Renal cortical epithelial cell (primary cell): Measurements from ENCODE around the gene MEOX2. TPM values are rescaled to one million over a fixed set of nuclear protein-coding genes. Genes with fewer than 3 reads are reported as not detected.

Experiments
- DNase-seq: peaks from one replicate; pipeline ENCODE4 v3.0.0-alpha.2; 2011; ENCODE audit warnings: low read depth
- total RNA-seq: library from RNA; depleted of rRNA; stranded (reverse); fragments of >200 nt; gene quantifications from 2 replicates; pipeline ENCODE4 v1.2.3, GENCODE V29; 2014

The MEOX2 gene
- total RNA-seq, 1 donor from 2014 or later = 0.05 TPM

DNA sequence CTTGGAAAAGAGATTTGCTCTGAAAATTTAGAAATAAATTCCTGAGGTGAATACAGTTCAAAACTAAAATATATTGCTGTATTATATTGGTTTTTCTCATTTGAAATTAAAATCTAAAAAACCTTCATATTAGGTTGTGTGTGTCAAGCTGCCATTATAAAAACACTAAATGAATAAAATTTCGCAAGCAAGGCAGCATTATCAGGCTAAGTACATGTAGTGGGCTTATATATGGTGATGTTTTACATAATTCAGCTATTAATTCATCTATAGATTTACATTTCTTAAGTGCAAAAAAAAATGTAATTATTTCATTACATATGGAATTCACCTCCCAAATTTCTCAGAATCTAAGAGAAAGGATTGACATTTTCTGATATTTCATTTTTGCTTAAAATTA, 5.3 kb downstream of the MEOX2 start:
- DNase-seq = no peak

DNA sequence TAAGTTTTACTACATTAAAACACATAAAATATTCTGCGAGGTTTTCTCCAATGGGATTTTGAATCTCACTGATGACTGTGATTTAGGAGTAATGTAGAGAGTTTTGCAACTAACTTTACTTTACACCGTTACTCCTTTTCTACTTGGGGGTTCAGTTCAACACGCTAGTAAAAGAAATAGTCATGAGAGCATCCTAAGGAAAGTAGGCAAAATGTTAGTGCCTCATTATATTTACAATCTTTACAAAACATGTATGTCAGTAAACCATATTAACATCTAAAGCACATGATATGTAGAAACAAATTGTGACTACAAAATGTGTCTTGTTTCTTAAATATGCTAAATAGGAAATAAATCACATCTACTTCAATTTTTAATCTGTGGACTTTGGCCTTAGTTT, 6.0 kb downstream of the MEOX2 start:
- no peak for DNase-seq

DNA sequence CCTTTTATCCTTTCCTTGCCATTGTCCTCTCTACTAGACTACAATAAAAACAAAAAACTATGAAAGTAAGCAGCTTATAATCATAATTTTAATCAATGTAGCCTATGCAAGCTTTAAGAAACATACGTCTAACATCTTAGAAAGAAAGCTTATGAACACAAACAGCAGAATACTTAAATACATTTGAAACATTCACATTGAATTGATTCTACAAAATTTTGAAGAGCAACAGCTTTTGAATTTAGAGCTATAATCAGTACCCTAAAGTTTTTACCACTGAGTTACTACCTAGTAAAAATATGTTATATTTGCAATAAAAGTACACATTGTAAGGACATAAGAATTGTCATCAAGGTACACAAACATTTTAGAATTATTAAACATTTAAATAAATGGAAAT, 7.2 kb downstream of the MEOX2 start:
- no peak for DNase-seq

DNA sequence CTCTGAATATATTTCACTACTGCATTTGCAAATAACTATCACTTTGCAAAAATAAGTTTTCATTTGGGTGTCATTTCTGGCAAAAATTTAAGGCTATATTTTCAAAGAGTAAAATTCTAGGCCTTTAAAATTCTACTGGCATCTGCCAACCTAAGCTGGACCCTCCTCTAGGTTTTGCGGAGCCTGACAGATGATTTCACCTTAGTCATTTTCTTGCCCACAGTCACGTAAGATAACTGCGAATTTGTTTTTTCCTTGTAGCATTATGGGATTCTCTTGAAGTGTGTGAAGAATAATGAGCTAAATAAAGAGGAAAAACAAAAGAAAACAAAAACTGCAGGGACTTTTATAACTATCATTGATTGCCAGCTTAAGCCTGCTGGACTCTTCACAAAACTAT, 7.8 kb downstream of the MEOX2 start:
- DNase-seq = no peak

DNA sequence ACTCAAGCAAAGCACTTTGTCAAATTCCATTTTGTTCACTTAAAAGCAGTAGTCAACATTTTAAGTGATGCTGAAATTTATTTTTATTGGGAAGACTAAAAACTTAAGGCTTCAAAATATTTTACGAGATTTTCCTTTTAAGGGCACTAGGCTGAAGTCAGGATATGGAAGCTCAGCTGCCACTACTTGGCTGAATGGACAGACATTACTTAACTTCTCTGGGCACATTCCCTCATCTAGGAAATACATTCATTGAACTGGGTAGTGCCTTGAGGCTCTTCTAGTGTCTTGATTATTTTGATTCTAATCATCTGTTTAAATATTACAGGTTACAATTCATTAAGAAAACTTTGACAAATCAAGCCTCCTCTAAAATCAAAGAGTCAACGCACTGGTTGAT, 11.1 kb downstream of the MEOX2 start:
- DNase-seq = no peak

DNA sequence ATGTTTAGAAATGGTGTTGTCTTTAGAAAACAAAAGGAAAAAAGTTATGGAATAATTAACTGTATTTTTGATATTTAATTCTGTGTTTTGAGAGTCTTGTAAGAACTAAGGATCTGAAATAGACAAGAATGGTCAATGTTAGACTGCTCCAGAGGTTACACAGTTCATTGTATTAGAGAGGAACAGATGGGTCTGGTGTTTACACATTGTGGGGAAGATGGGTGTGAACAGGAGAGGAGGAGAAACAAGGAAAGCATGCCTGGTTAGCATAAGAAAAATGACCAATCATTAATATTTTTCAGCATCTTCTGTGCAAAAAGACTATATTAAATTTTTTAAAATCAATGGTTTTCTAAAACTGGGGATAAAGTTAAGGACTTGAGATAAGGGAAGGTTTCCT, 11.9 kb downstream of the MEOX2 start:
- no peak for DNase-seq

DNA sequence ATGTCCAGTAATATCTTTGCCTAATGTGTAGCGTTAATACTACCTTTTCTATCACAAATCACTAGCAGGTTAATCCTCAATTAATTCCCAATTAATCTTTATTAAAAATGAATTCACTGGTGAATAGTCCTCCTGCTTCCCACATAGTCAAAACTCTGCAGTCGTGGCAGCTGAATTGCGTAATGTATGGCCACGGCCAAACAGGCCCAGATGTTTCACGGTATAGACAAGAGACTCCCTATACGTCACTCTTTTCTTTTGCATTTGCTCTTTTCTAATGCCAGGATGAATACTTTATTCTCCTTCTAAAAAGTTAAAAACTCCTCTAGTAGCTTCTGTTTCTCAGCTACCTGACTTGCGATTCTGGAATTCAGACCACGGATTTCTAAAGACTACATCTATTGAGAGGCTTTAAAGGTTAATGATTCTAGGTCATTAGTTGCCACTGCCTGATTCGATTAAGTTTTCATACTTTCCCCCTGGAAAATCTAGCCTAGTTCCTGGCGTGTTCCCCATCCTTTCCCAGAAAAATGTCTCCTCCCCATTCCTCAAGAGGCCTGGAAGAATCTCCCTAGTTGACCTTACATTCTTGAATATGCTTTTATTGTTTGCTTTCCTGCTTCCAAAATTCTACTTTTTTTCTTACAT, 16.9 kb downstream of the MEOX2 start:
- no peak for DNase-seq

DNA sequence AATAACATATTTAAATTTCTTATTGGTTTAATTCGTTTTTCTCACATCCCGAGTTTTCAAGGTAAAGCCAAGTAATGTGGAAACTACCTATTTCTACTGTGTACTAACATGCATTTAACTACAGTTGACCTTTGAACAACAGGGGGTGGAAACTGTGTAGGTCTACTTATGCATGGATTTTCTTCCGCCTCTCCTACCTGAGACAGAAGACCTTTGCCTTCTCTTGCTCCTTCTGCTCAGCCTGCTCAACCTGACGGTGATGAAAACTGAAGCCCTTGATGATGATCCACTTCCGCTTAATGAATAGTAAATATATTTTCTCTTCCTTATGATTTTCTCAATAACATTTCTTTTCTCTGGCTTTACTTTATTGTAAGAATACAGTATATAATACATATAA, 18.5 kb downstream of the MEOX2 start:
- no peak for DNase-seq

DNA sequence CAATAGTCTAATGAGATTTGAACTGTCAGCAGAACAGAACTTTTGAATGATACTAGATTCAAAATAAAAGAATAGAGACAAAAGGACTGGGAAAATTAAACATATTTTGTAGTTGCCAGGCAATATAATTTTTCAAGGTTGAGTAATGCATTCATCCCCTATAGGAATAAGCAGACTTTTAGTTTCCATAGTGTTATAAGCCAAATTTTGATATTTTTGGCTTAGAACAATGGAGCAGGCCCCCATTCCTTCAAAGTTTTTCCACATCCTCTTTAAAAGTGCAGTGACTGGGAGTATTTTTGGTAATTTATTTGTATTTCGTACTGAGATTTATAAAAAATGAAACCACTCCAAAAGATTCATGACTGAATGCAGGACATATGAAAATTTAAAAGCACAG, 24.0 kb downstream of the MEOX2 start:
- DNase-seq = no peak

DNA sequence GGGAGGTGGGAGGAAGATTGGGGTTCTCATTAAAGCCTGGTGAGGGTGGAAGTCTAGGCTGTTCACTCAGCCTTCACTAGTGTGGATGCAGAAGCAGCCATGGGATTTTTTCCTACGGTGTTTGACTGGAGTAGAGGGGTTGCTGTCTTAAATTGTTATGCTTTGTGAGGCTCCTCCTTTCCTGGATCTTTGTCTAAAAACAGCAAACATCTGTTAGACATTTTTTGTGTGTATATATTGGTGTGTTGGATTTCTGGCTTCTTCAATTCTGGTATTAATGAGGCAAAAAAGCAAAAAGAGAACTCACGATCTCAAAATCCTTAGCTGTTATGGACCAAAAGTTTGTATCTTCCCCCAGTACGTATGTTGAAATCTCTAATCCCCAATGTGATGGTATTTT, 28.2 kb downstream of the MEOX2 start:
- DNase-seq = no peak

DNA sequence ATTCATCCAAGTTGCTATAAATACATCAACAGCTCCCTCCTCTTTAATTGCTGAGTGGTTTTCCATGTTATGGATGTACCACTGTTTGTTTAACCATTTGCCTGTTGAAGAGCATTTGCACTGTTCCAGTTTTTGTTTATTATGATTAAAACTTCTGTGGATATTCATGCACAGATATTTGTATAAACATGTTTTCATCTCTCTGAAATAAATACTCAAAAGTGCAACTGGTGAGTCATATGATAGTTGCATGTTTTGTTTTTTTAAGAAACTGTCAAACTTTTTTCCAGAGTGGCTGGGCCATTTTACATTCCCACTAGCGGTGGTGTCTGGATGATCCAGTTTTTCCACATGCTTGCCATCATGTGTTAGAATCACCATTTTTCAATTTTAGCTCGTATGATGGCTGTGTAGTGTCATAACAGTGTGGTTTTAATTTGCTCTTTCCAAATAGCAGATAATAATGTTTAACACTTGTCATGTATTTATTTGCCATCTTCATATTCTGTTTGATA, 33.6 kb downstream of the MEOX2 start:
- DNase-seq = no peak

DNA sequence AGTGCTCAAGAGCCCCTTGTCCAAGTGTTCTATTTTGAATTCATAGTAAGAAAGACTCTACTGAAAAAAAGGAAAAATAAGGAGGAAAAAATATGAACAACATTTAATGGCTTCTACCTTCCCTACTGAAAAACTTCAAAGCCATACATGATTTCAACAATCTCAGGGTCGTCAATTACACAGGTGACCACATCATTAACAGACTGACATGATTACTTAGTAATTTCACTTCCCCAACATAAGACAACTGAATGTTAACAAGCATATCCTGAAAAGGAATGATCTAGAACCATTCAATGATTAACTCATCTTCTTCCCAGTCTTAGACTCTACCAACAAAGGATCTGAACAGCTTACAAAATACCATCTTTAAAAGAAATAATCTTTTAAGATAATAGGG, 34.8 kb downstream of the MEOX2 start:
- peak; percentile 41 for DNase-seq

DNA sequence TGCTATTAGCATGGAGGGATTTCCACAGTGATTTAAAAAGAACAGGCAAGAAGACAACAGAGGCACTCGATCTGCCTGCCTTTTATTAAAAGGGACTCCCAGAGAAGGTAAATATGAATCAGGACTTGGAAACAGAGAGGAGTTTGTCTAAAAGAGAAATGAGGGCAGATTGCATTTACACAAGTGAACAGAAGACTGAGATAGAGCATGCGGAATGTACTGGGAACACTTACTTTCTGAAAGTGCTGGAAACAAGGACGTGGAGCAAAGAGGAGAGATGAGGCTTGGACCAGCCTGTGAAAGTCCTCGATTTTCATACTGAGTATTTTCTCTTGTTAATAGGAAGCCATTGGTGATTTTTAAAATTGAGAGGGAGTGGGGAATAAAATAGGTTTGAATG, 35.7 kb downstream of the MEOX2 start:
- DNase-seq = no peak

DNA sequence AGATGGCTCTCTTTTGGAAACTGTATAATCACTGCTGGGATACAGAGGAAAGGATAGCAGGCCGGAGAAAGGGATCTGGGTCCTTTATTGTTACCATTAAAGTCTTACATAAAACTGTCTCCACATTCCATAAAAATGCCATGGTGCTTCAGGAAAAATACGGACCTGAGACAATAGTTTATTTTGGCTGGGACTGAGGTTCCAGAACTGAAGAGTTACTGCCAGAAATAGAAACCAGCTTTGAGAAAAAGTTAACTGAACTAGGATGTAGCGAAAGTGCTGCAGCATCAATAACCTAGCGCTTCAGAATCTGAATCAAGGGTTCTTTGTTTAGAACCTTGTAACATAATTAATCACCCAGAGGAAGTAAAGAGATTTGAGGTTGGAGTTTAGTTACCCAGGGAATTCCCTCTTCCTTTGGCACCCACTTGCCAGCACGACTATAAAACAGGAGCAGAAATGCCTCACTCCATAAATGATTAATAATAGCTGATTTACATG, 38.0 kb downstream of the MEOX2 start:
- peak; percentile 95 for DNase-seq

DNA sequence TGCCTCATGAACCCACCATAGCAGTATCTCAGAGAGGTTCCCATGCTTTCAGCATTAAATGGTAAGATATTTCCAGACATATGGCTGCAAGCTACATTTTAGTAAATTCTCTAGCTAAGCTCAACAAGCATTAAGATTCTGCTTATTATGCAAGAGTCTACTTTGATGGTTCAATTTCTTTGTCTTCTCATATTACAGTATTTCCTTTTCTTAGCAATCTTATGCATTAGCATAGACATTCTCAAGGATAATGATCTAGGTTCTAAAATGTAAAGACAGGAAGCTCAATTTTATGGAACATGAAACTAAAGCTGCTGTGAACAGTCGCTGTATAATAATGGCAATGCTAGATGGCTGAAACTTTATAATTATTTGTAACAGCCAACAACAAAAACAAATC, 39.2 kb downstream of the MEOX2 start:
- DNase-seq = no peak

DNA sequence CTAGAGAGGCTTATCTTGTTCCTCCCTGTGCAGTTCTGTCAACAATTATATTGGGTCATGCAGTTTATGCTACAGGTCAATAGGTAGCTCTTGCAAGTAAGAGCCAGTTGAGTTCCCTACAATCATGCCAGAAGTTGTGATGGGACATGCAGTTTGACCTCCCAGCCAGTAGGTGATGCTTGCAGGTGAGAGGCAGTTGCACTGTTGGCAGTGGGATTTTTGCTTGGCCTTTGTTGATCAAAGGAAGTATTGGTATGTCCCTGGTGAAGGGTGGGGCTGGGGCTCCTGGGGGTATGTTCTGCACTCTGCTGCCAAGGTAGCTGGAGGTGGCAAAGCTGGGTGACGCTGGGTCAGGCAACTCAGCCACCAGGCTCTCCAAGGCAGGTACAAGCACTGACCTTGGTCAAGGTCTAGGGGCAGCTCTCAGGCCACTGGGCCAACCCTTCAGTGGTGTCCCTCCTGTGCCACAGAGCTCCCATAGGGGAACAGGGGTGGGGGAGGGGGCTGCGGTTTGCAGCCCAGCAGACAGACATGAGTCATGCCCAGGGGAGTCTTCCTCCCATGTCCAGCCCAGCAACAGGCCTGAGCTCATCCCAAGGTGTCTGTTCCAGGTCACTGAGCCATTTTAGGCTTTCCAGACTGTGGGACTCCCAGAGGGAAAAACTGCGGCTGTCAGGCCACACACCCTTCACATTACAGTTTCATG, 43.3 kb downstream of the MEOX2 start:
- DNase-seq = peak; percentile 53

DNA sequence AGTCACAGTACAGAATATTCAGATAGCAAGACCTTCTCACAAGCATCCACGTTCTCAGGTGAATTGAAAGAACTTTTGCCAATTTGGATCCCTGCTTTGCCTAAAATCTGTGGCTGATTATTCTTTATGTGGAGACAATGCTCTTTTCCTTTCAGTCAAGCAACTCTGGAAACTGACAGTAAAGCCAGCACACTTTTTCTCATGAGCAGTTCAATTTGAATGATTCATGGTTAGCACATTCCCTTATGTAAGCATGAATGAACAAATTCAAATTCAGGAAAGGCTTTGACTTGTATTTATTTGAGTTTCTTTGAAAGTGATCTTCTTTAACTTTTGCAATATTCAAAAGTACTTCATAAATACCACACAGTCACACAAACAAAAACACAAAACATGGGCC, 57.6 kb downstream of the MEOX2 start:
- DNase-seq = peak; percentile 73

DNA sequence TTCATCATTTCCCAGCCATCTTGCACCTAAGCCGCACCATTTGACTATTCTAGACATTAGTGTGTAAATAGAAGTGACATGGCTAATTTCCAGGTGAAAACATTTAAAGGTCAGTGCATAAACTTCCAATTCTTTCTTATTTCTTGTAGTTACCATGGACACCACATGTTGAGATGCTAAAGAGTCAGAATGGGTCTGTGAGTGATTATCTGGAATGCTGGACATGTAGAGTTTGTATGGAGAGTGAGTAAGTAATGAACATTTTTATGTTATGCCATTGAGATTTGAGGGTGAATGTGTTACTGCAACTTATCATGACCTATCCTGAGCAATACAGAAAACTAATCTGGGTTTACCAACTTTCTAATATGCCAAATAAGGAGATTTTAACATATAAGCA, 60.4 kb downstream of the MEOX2 start:
- DNase-seq = no peak

DNA sequence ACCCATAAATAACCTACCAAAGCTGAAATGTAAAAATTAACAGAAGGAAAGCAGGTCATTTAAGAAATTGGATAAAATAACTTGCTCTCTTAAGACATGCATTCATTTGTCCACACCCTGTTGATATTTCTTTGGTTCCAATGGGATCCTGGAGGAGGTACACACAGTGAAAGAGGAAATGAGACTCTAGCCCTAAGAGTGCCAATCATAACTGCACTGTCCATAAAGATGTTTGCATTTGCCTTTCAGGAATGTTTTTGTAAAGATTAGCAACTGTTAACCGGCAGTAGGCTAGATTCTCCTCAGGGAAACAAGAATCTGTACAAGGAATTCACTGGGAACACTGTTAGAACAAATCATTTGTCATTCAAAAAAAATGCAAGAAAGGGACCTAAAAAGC, 61.0 kb downstream of the MEOX2 start:
- no peak for DNase-seq

DNA sequence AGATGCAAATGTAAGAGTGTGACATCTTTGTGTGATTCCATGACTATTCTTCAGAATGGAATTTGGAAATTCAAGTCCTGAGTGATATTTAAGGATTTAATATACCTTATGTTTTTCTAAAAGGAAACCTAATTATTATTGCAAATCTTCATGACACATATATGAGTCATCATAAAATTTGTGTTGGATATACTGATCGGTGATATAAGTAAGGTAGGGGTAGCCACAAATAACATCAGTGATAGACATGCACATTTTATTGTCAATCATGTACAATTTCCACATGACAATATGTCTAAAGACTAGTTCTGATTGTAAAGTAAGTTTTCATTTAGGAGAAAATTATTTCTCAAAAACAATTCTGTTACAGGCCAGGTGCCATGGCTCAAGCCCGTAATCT, 65.0 kb downstream of the MEOX2 start:
- no peak for DNase-seq

DNA sequence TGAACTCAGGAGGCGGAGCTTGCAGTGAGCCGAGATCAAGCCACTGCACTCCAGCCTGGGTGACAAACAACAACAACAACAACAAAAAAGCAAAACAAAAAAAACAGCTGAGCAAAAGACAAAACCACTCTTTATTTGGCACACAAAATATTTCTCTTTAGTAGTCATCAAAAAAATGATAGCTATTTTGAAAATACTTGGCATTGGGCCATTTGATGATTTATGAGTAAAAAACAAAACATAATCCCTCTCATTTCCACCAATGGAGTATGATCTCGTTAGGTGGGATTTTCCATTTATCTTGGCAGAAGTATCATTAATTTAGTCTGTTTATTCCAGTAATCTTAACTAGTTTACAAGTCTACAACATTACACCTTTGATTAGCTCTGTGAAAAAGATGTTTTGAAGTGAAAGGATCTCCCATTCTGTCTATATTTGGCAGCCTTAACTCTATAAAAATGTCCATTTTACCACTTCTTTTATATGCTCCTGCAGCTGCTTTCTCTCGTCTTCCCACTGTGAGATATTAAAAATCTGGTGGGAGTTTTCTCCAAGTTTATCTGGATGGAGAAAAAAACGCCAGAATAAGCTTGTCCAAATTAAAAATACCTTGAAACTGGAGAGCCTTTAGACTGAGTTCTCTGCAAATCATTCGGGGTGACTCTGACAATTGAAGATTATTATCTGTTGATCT, 65.8 kb downstream of the MEOX2 start:
- DNase-seq = no peak

DNA sequence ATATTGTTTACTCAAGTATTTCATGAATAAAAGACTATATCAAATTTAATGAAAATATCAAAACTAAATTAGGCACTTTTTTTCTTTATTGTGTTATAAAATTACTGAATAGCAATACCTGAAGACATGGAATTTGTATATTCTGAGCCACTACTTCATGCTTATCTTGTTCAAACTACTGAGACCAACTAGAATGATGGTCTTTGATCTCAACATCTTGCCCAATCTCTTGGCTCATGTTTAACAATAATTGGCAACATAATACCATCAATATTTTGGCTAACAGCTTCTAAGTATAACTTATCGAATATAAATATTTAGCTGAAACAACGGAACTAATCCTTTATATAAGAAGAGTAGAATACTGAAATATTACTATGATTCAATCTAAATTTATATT, 68.2 kb downstream of the MEOX2 start:
- no peak for DNase-seq

DNA sequence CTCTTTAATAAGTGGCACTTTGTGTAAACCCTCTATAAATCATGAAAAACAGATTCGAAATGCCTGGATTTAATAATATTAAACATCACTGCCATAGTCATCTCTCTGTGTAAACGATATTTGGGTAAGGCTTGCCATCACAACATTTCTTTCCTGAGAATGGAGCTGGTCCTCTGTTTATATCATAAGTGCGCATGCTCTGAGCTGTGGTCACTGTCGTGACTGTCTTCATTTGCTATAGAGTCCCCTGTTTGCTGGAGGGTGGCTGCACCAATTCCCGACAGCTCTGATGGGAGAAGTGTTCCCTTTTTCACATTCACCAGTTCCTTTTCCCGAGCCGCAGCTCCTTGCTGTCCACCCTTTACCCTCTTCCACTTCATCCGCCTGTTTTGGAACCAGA, 74.3 kb downstream of the MEOX2 start:
- no peak for DNase-seq
